Kidney capillary endothelial cell (primary cell): ENCODE data around the gene GLUL.
"Not testable (repeated sequence)": the region's sequence is repeated elsewhere in the genome, so short reads cannot be mapped to it uniquely, and the experiment has no call there.

Experiments
- DNase-seq: peaks from one replicate; pipeline ENCODE4 v3.0.0-alpha.2; 2018; ENCODE audit warnings: low spot score

GLUL gene

DNA sequence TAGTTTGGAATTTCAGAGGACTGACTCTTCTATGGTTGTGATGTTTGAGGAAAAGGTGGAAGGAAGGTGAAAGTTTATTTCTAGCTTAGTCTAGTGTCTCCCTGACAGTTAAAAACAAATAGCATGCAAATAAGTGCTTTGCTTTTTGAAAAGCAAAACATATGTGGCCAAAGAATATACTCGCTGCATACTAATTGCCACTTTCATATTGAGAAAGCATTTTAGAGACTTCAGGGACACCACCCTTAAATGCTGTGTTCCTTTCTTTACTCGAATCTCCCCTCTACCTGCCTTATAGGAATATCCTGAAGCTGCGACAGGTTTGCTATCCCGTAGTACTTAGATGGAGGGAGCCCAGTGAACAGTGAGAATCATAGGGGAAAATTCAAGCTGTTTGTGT is 23.2 kb downstream of the GLUL start:
- DNase-seq, result no peak

DNA sequence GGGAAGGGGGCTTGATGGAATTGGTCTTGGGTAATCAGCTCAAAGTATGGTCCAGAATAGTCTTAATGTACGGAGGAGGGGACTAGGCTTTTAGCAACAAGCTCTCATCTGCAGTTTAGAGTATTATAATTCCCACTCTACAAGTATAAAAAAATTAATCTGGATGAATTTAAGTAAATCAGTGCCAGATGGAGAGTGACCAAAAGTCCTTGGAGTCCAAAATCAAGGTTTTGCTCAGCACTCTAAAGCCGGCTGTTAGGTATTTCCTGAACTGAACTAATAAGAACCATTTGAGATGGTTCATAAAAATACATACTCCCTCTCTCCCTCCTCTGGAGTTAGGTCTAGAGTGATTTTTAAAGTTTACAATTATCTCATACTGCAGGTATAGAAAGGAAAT is 23.7 kb downstream of the GLUL start:
- DNase-seq, result no peak

DNA sequence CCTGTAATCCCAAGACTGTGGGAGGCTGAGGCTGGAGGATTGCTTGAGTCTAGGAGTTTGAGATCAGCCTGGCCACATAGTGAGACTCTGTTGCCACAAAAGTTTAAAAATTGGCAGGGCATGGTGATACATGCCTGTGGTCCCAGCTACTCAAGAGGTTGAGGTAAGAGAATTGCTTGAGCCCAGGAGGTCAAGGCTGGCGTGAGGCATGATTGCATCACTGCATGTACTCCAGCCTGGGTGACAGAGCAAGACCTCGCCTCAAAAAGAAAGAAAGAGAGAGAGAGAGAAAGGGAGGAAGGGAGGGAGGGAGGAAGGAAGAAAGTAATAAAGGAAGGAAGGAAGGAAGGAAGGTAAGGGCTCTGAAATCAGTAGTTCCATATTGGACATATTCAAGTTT is 25.0 kb downstream of the GLUL start:
- DNase-seq, result no peak

DNA sequence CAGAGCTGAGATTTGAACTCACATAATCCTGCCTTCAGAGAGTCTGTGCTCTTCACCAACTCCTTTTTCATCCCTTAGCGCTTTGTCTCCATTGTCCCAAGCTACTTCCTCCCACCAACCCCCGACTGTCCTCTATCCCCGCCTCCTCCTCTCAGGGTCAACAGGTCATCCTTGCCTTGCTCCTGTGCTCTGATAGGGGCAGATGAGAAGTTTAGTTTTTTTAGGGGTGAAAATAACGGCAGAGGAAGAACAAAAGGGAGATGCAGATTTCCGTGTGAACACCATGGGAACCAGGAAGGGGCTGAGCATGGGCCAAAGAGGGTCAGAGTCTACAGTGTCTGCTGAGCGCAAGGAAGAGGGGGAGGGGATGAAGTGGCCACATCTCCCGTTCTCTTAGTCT is 31.9 kb downstream of the GLUL start:
- DNase-seq, result no peak

DNA sequence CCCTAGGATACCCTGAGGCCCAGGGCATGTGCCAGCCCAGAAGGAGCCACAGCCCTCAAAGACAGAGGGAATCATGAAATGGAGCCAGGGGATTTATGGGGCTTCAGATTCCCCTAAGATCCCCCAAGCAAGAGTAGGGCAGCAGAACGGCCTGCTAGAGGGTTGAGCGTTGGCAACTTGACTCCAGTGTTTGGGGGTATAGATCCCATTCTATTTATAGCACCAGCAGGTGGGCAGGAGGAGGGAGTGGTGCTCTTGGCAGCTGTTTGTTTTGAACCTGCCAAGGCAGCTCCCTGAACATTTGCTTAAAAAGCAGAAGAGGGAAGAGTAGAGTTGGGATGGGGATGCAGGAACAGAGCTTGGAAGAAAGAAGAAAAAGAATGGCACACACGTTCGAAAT is 33.7 kb downstream of the GLUL start:
- no peak for DNase-seq

DNA sequence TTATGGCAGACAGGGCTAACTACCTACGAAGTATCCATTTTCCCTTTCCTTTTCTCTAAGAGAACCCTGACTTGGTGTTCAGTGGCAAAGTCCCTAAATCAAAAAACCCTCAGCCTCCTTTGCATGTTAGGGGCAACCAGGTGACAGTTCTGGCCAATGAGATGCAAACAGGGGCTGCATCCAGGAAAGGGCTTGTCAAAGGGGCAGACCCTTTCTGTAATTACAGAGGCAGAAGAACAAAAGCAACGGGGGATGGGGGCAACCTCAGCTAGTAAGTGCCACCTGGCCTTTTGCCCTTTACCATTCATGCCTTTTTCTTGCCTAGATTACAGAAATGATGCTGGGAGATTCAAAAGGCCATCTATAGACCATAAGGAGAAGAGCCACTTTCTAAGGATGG is 34.4 kb downstream of the GLUL start:
- no peak for DNase-seq

DNA sequence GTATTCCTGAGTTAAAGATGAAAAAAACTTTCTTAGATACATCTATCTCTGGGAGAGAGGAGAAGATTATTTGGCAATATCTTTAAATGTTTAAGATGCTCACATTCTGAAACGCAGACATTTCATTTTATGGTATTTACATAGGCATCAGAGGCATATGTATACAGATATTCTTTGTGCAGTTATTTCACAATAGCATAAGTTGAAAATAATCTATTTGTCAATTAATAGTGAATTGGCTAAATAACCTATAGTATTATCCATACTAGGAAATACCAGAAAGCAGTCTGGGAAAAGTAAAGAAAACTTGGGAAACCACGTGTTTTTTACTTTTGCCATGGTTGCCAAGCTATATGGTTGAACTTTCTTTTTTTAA is 35.9 kb downstream of the GLUL start:
- no peak for DNase-seq

DNA sequence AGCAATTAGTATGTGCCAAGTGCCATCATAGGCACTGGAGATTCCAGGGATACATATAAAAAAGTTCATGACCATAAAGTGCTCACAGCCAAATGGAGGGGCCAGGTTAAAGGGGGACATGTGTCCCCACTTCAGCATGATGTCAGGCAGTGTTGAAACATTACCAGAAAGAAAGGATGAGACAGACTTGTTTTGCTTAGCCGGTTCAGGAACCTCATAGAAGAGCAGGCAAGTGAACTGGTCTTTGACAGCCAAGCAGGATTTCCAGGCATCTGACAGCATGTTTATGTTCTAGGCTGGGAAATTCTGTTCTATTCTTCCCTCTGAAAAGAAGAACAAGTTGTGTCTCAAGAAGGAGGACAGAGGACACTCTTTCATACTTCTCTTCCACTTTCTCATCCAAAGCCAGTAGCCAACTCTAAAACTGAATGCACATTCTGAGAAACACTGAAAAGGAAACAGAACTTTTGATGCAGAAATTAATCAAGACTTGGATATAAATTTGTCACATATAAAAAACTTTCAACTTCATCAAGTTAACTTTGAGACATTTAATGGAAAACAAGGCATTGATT is 39.7 kb downstream of the GLUL start:
- no peak for DNase-seq

DNA sequence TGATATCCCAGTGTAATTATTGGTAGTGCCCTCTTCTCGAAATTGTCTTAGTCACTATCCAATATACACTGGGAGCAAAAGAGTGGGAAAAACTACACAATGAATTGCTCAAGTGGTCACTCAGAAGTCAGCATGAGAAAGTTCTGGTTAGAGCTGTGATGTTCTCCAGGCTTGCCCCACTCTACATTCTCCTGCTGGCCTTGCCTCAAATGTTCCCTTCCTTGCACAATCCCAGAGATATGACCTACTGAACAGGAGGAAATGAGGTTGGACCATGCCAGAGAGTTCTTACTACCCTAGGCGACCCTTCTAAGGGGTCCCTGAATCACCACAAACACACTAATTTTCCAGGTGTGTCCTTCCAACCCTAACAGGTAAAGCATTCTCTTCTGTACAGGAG is 40.8 kb downstream of the GLUL start:
- no peak for DNase-seq

DNA sequence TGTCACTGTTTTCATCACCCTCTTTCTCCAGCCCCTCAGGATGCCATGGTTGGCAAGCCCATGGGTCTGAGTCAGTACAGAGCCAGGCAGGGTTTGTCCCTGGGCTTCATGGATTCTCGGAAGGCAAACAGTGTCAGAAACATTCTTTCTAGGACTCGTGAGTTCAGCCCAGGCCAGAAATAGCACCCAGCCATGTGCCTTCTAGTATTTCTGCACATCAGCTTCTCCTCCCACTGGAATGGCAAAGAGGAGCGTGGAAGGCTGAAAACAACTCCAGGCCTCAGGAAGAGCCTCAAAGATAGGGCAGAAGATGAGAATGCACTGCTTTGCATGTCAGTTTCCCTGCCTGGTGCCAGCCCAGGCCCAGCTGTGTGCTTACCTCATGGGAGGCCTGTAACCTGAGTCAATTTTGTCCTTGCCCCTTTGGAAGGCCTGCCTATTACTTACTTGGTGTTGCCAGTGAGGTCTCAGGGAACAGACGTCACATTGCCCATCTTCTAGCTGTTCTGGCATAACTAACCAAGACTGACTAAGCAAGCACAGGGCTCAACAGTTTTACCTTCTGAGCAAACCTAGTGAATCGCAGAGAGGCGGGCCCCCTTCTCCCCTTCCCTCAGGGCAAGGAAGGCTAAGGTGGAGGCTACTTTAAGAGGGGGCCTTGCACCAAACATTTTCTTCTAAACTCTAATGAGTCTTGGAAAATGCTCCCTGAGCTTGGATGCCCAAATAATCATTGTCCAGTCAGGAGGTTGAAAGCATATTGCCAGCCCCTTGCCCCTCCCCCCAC is 42.4 kb downstream of the GLUL start:
- DNase-seq, result no peak

DNA sequence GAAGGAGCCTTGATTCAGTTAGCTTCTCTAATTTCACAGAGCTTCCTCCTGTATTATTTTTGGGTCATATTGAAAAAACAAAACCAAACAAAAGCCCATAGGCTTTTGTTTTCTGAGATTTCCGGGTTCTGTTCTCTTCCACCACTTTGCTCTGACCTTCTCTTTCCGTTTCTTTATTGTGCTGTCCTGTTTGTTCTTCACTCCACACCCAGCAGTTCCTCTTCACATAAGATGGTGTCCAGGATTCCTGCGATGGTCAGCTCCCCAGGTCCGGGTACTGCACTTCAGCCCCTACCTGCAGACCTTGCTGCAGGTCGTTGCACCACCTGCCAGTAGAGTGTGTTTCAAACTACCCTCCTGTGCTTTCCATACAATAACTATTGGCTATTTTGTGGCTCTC is 44.6 kb downstream of the GLUL start:
- no peak for DNase-seq

DNA sequence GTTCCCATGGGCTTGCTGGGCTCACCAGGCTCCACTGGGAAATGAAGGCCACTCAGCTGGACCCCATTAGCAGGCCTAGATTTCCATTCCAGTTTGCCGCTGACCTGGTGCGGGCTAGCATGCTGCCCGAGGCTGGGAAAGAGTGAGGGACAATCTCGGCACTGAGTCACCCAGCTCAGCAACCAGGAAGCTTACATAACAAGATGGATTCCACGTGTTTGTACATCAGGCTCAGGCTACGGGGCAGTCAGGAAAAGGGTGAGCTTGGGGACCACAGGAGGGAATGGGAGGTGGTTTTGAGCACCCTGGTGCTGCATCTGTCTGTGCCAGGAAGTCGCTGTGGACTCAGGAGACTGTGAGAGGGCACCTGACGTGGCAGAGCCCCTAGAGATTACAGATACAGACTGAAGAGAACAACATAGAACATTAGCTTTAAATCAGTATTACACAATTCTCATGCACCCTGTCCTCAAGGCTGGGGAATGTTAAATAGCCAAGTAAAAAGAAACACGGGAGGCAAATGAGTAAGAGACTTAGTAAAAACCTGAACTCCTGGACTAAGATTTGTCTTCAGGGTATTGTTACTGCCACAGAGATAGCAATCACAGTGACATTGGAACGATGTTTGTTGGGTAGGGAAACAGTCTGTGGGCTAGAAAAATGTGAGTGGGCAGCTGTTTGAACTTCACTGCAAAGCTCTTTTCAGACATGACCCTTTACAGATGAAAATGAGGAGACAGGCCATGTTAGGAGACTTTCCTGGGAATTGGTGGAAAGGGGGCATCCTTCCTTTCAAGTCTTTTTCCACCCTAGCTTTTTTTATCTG is 51.1 kb downstream of the GLUL start:
- no peak for DNase-seq

DNA sequence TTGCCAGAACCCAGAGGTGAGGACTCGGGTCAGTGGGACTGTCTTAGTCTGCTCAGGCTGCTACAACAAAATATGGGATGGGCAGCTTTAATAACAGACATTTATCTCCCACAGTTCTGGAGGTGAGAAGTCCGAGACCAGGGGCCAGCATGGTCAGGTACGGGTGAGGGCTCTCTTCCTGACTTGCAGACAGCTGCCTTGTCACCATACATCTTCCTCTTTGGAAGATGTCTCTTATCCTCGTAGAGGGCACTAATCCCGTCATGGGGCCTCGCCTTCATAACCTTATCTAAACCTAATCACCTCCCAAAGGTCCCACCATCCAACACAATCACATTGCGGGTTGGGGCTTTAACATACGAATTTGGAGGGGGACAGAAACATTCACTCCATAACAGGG is 51.9 kb downstream of the GLUL start:
- DNase-seq, result no peak

DNA sequence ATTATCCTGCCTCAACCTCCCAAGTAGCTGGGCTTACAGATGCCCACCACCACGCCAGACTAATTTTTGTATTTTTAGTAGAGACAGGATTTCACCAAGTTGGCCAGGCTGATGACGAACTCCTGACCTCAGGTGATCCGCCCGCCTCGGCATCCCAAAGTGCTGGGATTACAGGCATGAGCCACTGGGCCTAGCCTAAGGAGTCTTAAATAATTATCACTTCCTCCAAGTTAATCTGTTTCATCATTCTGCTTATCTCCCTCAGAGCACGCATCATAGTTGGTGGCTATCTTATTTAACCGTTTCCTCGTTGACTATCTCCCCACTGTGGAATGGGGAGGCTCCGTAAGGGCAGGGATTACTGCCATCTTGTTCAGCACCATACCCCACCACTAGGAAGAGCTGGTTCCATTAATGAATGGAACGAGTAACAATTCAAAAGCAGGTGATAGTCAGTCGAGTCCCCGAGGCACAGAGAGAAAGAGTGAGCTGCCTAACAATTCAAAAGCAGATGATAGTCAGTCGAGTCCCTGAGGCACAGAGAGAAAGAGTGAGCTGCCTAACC is 52.7 kb downstream of the GLUL start:
- DNase-seq, result no peak

DNA sequence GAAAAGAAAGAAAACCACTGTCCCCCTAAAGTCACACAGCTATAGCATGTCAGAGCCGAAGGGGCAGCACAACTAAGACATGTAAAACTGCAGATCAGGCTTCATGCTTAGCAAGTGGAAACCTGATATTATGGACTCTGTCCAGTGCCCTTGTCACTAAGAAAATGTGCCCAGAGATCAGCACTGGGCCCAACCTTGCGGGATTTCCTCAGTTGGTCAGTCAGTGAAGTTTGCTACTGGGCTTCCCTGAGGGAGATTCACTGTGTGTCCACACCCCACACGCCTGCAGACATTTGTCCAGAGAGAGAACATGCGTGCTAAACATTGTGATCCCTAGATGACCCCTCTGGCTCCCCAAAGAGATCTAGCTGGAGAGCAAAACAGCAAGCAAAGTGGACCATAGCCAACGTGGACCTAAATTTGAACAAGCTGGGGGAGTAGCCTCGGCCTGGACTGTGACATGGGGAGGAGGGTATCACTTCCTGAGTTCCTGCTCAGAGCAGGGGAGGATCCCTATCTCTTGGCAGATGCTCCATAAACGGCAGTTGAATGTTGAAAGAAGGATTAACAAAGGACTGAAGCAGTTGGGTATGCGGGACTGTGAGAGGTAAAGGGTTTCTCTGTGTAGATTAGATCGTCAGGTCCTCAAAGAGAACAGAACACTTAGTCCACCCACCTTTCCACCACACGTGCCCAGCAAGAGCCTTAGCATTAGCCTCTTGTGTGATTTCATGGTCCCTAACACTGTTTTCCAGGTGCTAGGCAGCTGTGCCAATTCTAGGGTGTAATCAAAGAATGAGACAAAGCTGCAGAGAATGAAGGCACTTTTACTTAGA is 53.6 kb downstream of the GLUL start:
- no peak for DNase-seq

DNA sequence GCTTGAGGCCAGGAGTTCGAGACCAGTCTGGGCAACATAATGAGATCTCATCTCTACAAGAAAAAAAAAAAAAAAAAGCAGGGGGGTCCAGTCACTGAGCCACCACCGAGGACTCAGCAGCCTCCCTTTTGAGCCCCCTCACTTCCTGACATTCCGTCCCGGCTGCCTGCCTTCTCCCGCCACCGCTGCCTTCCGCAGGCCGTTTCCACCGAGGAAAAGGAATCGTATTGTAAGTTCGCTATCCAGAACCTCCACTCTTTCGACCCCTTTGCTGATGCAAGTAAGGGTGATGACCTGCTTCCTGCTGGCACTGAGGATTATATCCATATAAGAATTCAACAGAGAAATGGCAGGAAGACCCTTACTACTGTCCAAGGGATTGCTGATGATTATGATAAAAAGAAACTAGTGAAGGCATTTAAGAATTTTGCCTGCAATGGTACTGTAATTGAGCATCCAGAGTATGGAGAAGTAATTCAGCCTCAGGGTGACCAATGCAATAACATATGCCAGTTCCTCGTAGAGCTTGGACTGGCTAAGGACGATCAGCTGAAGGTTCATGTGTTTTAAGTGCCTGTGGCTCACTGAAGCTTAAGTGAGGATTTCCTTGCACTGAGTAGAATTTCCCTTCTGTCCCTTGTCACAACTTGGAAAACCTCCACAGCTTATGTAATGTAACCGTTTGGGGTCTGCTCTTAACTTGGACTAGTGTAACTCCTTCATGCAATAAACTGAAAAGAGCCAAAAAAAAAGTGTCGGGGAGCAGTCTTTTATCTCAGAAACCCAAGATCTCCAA is 55.6 kb downstream of the GLUL start:
- DNase-seq, result no peak

DNA sequence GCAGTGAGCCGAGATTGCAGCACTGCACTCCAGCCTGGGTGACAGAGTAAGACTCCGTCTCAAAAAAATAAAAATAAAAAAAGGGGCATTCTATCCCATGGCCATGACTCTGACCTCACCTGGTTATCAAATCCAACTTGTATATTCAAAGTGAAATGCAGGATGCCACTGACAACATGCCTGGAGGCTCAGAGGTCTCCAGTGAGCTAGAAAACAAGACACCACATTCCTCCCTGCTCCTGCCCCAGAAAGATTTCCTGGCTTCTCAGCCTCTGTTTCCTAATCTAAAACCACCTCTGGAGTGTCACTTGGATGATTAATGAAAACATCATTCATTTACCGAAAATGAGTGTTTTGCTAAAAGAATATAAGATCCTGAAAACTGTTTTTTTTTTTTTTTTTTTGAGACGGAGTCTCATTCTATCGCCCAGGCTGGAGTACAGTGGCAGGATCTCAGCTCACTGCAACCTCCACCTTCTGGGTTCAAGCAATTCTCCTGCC is 58.5 kb downstream of the GLUL start:
- not testable (repeated sequence) for DNase-seq

DNA sequence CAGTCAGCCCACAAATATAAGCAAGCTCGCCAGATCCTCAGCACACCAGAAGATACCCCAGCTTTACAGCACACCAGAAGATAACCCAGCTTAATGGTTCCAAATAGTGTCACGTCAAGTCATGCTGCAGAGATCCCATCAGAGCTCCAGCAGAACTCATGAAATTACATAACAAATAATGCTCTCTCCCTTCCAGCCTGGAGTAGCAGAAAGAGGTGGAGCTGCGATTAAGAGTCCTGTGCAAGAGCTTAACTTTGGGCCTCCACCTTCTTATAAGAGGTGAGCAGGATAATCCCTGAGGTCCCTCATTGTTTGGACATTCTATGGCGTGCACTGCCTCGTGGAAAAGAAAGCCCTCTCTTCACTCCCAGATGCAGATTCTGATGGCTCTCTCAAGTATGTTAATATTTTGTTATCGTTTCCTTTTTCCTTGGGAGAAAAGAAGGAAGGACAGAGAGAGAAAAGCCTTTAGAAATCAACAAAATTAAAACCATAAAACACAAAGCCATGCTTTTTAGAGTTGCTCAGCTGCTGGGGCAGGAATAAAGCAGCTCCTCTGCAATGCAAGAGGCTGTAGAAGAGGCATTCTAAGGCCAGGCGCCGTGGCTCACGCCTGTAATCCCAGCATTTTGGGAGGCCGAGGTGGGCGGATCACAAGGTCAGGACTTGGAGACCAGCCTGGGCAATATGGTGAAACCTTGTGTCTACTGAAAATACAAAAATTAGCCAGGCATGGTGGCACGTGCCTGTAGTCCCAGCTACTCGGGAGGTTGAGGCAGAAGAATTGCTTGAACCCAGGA is 59.1 kb downstream of the GLUL start:
- no peak for DNase-seq
